HAP-1 (cell line): ENCODE data around the gene MAFB.

Experiments
- DNase-seq, 2 experiments: peaks; one replicate each; pipeline ENCODE4 v3.0.0-alpha.2; 2016 to 2020; ENCODE audit warnings: low spot score in 2 of 2
- H3K27me3 ChIP-seq: fragments of 250-450 bp; sonication (Bioruptor Pico); 2 replicates; pipeline ENCODE4 v1.5.1; 2020; ENCODE audit warnings: low read depth, mild to moderate bottlenecking, moderate library complexity
- H3K36me3 ChIP-seq: fragments of 250-450 bp; sonication (Bioruptor Pico); replicated peaks from 2 replicates; pipeline ENCODE4 v1.5.1; 2020; ENCODE audit warnings: mild to moderate bottlenecking
- H3K4me1 ChIP-seq: fragments of 250-450 bp; sonication (Bioruptor Pico); 2 replicates; pipeline ENCODE4 v1.5.1; 2020; ENCODE audit warnings: mild to moderate bottlenecking
- H3K4me3 ChIP-seq: fragments of 250-450 bp; sonication (Bioruptor Pico); 2 replicates; pipeline ENCODE4 v1.5.1; 2020; ENCODE audit warnings: mild to moderate bottlenecking, moderate library complexity
- H3K9me3 ChIP-seq: fragments of 250-450 bp; sonication (Bioruptor Pico); 2 replicates; pipeline ENCODE4 v1.5.1; 2020; ENCODE audit warnings: mild to moderate bottlenecking, moderate library complexity
- in situ Hi-C: fragments of 300-500 bp; cut with MboI; formaldehyde crosslinking; loops from 3 replicates; pipeline ENCODE4 v1.14.3; 2020; ENCODE audit warnings: low sequenced_read_pairs, inconsistent platforms, mixed read lengths

MAFB gene

GRCh38 chr20:40670253-40670652 lies 18.8 kb downstream of the MAFB start:
- Histone ChIP-seq H3K4me1 (no peaks in the 10 kb centered on the region), H3K9me3 (no peaks in the 10 kb centered on the region), H3K27me3 (no peaks in the 10 kb centered on the region), H3K4me3 (no peak overlapping the region), H3K36me3 (no peaks in the 10 kb centered on the region)
- no peak for DNase-seq
- in situ Hi-C loops: no loop called here

- Histone ChIP-seq H3K4me3 (no peak overlapping the region), H3K27me3 (no peaks in the 10 kb centered on the region), H3K36me3 (no peaks in the 10 kb centered on the region), H3K9me3 (no peaks in the 10 kb centered on the region), H3K4me1 (no peaks in the 10 kb centered on the region)
- DNase-seq: no peak
- in situ Hi-C loops: no loop called here
These were observed 19.3 kb downstream of the MAFB start for GRCh38 chr20:40669692-40670091.

DNA sequence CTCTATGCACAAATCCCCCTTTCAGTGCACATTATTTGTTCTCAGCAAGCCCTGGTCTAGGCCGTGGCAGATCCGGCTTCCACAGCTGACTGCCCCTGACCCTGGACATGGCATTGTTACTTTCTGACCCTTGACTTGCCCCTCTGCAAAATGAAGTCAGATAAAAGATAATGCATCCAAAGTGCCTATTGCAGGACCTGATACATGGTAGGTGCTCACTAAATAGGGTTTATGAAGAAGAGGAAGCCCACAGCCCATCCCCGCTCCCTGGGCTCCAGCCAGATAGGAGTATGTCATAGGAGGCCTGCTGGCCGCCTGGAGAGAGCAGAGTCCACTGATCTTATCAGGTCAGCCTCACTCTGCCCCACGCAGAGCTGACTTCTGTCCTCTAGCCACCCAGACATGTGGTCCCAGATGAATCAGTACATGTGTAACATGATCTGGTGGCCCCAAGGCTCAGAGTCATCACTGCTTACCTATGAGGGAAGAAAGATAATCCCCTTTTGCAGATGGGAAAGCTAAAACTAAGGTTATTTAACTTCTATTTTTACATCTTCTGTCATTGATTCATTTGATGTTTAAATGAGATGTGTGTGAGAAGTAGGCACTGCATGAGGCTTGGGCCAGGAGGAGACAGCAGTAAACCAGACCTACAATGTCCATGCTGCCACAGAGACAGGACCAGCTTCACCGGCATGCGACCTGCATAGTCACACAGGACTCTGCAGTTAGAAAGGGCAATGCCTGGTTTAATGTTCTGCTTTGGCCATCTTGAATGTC lies 20.4 kb downstream of the MAFB start:
- DNase-seq: no peak
- H3K9me3 ChIP-seq: no peaks in the 10 kb centered on the region
- H3K36me3 ChIP-seq: no peaks in the 10 kb centered on the region
- no peaks in the 10 kb centered on the region for H3K27me3 ChIP-seq
- H3K4me1 ChIP-seq: no peaks in the 10 kb centered on the region
- in situ Hi-C loops: no loop called here
- no peak overlapping the region for H3K4me3 ChIP-seq

GRCh38 chr20:40667503-40667902 lies 21.5 kb downstream of the MAFB start:
- H3K9me3 ChIP-seq: no peaks in the 10 kb centered on the region
- no peaks in the 10 kb centered on the region for H3K27me3 ChIP-seq
- in situ Hi-C loops: no loop called here
- no peak for DNase-seq
- H3K4me1 ChIP-seq: no peaks in the 10 kb centered on the region
- H3K36me3 ChIP-seq: no peaks in the 10 kb centered on the region
- no peak overlapping the region for H3K4me3 ChIP-seq

- in situ Hi-C loops: no loop called here
- H3K27me3 ChIP-seq: no peaks in the 10 kb centered on the region
- DNase-seq: no peak
- H3K4me1 ChIP-seq: no peaks in the 10 kb centered on the region
- no peaks in the 10 kb centered on the region for H3K9me3 ChIP-seq
- H3K36me3 ChIP-seq: no peaks in the 10 kb centered on the region
- H3K4me3 ChIP-seq: no peak overlapping the region
These were observed 22.7 kb downstream of the MAFB start for GRCh38 chr20:40666336-40666735.

DNA sequence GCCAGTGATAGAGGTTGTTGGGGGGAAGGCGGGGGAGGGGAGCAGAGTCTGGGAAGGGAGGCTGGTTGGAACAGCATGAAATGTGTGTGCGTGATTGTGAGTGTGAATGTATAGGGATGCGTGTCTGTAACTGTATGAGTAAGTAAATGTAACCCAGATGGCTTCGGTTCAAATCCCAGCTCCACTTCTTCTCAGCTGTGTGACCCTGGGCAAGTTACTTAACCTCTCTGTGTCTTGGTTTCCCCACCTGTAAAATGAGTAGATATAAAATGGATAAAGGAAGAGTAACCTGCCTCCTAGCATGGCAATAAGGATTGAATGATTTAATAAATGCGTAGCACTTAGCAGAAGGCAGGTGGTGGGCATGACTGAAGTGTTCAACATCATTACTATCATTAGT lies 24.1 kb downstream of the MAFB start:
- no peak overlapping the region for H3K4me3 ChIP-seq
- in situ Hi-C loops: no loop called here
- no peaks in the 10 kb centered on the region for H3K4me1 ChIP-seq
- no peaks in the 10 kb centered on the region for H3K27me3 ChIP-seq
- H3K36me3 ChIP-seq: no peaks in the 10 kb centered on the region
- no peak for DNase-seq
- H3K9me3 ChIP-seq: no peaks in the 10 kb centered on the region

DNA sequence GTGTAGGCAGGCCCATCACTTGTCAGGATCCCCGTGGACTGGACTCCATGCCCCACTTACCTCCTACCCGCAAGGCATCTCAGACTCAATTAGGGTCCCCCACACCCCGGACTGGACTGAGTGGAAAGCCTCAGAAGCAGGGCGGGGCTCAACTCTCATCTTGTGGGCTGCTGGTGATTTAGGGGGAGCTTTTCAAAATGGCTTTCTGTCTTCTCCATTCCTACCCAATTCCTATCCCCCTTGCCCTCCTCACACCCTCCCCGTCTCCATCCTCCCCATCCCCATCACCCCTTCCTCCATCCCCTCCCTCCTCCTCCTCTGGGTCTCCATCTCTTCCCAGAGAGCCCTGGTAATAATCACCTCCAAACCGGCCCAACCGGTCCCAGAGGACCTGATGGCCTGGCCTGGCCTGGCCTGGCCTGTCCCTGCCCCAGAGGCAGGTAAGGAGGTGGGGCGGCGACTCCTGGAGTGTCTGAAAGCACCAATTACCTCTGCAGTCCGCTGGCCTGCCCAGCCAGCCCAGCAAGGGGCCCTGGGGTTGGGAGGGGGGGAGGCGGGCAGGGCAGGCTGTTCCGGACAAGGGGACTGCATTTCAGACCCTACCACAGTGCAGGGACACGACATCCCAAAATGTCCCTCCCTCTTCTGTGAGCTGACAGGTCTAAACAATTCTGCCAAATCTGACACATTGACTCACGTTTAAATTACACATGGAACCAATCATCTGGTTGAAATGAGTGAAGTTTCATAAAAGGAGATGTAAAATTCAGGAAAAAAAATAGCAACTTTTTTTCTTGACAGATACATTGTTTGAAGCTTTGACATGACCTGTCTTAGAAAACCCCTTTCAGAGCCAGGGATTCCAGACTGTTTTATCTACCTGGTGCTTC lies 24.8 kb downstream of the MAFB start:
- Histone ChIP-seq H3K36me3 (no peaks in the 10 kb centered on the region), H3K4me3 (no peak overlapping the region), H3K4me1 (no peaks in the 10 kb centered on the region), H3K27me3 (no peaks in the 10 kb centered on the region), H3K9me3 (no peaks in the 10 kb centered on the region)
- DNase-seq: no peak
- in situ Hi-C loops: no loop called here

DNA sequence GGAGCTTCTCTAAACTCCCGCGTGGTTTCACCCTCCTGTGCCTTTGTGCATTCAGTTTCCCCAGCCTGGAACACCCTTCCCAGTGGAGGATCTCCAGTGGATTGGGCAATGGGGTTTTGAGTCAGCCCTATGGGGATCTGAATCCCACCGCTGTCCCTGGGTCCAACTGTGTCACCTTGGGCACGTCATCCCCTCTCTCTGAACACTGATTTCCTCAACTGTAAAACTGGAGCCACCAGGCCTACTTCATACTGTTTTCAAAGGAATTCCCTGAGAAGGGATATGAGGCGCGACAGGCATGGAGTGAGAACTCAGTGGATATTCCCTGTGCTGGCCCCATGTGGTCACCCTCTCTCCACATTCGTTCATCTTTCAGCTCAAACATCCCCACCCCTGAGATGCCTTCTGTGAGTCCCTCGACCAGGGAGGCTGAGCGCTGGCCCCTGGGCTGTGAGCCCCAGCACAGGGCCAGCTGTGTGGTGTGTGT lies 25.7 kb downstream of the MAFB start:
- in situ Hi-C loops: no loop called here
- no peak overlapping the region for H3K4me3 ChIP-seq
- DNase-seq: no peak

DNA sequence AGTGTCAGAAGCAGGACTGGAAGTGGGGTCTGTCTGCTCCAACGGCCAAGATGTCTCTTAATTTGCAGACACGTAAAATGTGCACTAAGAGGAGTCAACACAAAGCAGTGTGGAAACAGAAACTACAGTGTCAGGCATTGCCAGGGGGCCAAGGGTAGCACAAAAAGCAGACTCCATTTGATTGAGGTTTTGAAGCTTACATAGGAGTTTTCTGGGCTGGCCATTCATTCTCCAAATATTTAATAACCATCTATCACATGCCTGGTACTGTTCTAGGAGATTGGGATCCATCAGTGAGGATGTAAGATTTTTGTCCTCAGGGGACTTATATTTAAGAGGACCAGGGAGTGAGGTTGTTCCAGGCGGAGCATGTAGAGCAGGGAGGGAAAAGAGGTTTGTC lies 29.5 kb downstream of the MAFB start:
- in situ Hi-C loops: no loop called here
- Histone ChIP-seq H3K4me3 (no peak overlapping the region), H3K27me3 (no peaks in the 10 kb centered on the region), H3K9me3 (no peaks in the 10 kb centered on the region), H3K36me3 (no peaks in the 10 kb centered on the region), H3K4me1 (no peaks in the 10 kb centered on the region)
- no peak for DNase-seq

More for the DNA sequence above, 25.7 kb downstream of the MAFB start:
- Histone ChIP-seq H3K27me3 (no peaks in the 10 kb centered on the region), H3K9me3 (no peaks in the 10 kb centered on the region), H3K4me1 (no peaks in the 10 kb centered on the region), H3K36me3 (no peaks in the 10 kb centered on the region)

GRCh38 chr20:40658509-40658908 lies 30.5 kb downstream of the MAFB start:
- no peaks in the 10 kb centered on the region for H3K4me1 ChIP-seq
- in situ Hi-C loops: no loop called here
- no peak overlapping the region for H3K4me3 ChIP-seq
- no peaks in the 10 kb centered on the region for H3K36me3 ChIP-seq
- no peaks in the 10 kb centered on the region for H3K27me3 ChIP-seq
- H3K9me3 ChIP-seq: no peaks in the 10 kb centered on the region
- no peak for DNase-seq

DNA sequence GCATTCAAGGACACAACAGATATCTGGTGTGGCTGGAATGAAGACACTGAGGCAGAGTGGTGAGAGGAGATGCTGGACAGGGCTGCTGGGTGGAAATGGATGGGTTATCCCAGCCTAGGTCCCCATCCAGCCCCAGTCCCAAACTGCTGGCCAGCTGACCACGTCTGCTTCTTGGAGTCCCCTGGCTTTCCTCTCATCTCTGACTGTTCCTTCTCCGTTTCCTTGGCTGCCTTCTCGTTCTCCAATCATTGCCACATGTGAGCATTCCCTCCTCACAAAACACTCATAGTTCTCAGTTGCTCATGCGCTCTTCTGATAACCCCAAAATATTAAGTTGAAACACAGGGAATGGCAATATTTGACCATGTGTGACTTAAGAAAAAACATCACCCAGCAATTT lies 31.5 kb downstream of the MAFB start:
- no peak for DNase-seq
- no peaks in the 10 kb centered on the region for H3K36me3 ChIP-seq
- no peaks in the 10 kb centered on the region for H3K27me3 ChIP-seq
- no peak overlapping the region for H3K4me3 ChIP-seq
- no peaks in the 10 kb centered on the region for H3K9me3 ChIP-seq
- no peaks in the 10 kb centered on the region for H3K4me1 ChIP-seq
- in situ Hi-C loops: no loop called here

DNA sequence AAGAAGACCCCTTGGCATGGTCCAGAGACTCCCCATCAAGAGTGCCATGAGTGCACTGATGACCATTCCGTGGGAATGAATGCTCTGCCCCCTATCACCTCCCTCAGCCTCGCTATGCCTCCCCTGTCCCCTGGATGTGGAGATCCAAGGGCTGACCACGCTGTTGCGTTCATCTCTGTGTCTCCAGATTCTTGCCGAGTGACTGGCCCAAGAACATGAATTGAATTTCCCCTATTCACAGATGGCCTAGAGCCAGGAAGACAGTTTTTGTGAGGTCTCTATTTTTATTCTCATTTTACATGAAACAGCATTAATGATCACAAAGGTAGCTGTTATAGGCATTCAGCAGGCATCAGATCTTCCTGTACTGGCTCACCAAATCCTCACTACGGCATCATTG lies 33.6 kb downstream of the MAFB start:
- Histone ChIP-seq H3K36me3 (no peaks in the 10 kb centered on the region), H3K4me3 (no peak overlapping the region), H3K9me3 (no peaks in the 10 kb centered on the region), H3K4me1 (no peaks in the 10 kb centered on the region), H3K27me3 (no peaks in the 10 kb centered on the region)
- in situ Hi-C loops: no loop called here
- no peak for DNase-seq

DNA sequence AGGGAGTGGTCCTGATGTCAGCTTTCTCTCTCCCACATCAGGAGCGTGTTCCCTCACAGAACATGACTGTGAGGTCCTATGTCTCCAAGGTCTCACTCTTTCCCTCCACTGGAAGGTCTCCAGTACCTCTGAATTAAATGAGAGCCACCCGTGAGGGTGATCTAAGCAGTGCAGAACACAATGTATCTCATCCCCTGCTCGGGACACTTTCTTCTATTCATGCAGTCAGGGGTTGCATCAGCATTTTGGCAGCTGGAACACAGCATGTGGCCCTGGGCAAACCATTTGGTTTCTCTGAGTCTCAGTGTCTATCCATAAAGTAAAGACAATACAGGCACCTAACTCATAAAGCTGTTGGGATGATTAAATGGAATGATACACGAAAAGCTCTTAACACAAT lies 34.2 kb downstream of the MAFB start:
- no peaks in the 10 kb centered on the region for H3K36me3 ChIP-seq
- no peaks in the 10 kb centered on the region for H3K4me1 ChIP-seq
- H3K4me3 ChIP-seq: no peak overlapping the region
- DNase-seq: no peak
- H3K9me3 ChIP-seq: no peaks in the 10 kb centered on the region
- H3K27me3 ChIP-seq: no peaks in the 10 kb centered on the region
- in situ Hi-C loops: no loop called here

- Histone ChIP-seq H3K4me3 (no peak overlapping the region), H3K9me3 (no peaks in the 10 kb centered on the region), H3K4me1 (no peaks in the 10 kb centered on the region), H3K27me3 (no peaks in the 10 kb centered on the region), H3K36me3 (no peaks in the 10 kb centered on the region)
- in situ Hi-C loops: no loop called here
- DNase-seq: no peak
These were observed 36.5 kb downstream of the MAFB start for GRCh38 chr20:40652441-40652987.
